ENCODE data around the gene NUS1. TPM values are rescaled to one million over a fixed set of nuclear protein-coding genes. Genes with fewer than 3 reads are reported as not detected.
"Not testable (repeated sequence)": the region's sequence is repeated elsewhere in the genome, so short reads cannot be mapped to it uniquely, and the experiment has no call there.

NUS1 gene
- total RNA-seq, 6 experiments from 2014 or later, result 19.6 to 23.4 (median 21.0) TPM

- intact Hi-C loops (cut with DNase I), result no loop called here
- no peak overlapping the region for H3K27ac ChIP-seq
- no peak overlapping the region for H3K4me3 ChIP-seq
- H3K9me3 ChIP-seq, result no peaks in the 10 kb centered on the region
- TF ChIP-seq CTCF (IDR thresholded peaks at IDR 0.05), result no peak
- no peaks in the 10 kb centered on the region for H3K27me3 ChIP-seq
- H3K4me1 ChIP-seq, result no peaks in the 10 kb centered on the region
- peaks cover 0 to 36% (median 11%) of the 10 kb centered on the region in 4 donors for H3K36me3 ChIP-seq
- DNase-seq (no peak), ATAC-seq (no peak)
- 86% methylated on average over 1 of the region's 3 CpGs for WGBS (ENCODE audit: insufficient coverage, low coverage, low lambda C conversion rate, missing lambda C conversion rate)
Measured at GRCh38 chr6:117706504-117706903, 31.2 kb downstream of the NUS1 start.

GRCh38 chr6:117706936-117707509, 31.8 kb downstream of the NUS1 start:
- peaks cover 0 to 36% (median 11%) of the 10 kb centered on the region in 4 donors for H3K36me3 ChIP-seq
- ATAC-seq; DNase-seq; H3K4me1 ChIP-seq; H3K27me3 ChIP-seq; H3K9me3 ChIP-seq; intact Hi-C loops (cut with DNase I); H3K27ac ChIP-seq; H3K4me3 ChIP-seq: not testable (repeated sequence)
- WGBS (ENCODE audit: insufficient coverage, low coverage, low lambda C conversion rate, missing lambda C conversion rate), result 69% methylated on average over 6 of the region's 7 CpGs

GRCh38 chr6:117711369-117711768, 36.1 kb downstream of the NUS1 start:
- intact Hi-C loops (cut with DNase I), result no loop called here
- H3K27me3 ChIP-seq, result no peaks in the 10 kb centered on the region
- DNase-seq, result no peak
- no peak for ATAC-seq
- no peaks in the 10 kb centered on the region for H3K9me3 ChIP-seq
- no peaks in the 10 kb centered on the region for H3K4me1 ChIP-seq
- H3K27ac ChIP-seq, result no peak overlapping the region
- no peak overlapping the region for H3K4me3 ChIP-seq
- peak in 1 of 4 donors; percentile 14 for TF ChIP-seq CTCF (IDR thresholded peaks at IDR 0.05)
- no peak for TF ChIP-seq POLR2A (IDR thresholded peaks at IDR 0.05)
- peaks cover 0 to 7% (median 0%) of the 10 kb centered on the region in 4 donors for H3K36me3 ChIP-seq

GRCh38 chr6:117718895-117719294, 43.6 kb downstream of the NUS1 start:
- Histone ChIP-seq H3K36me3 (no peaks in the 10 kb centered on the region), H3K27ac (no peak overlapping the region), H3K9me3 (no peaks in the 10 kb centered on the region), H3K4me1 (peaks cover 0 to 4% (median 0%) of the 10 kb centered on the region in 4 donors), H3K27me3 (no peaks in the 10 kb centered on the region), H3K4me3 (no peak overlapping the region)
- TF ChIP-seq POLR2A (IDR thresholded peaks at IDR 0.05) (no peak), CTCF (IDR thresholded peaks at IDR 0.05) (no peak)
- DNase-seq (no peak), ATAC-seq (peak in 3 of 4 donors; percentile 27 to 40 (median 36))
- intact Hi-C loops (cut with DNase I), result no loop called here

- DNase-seq; H3K4me1 ChIP-seq; H3K9me3 ChIP-seq; H3K36me3 ChIP-seq; H3K27ac ChIP-seq; H3K4me3 ChIP-seq; H3K27me3 ChIP-seq; intact Hi-C loops (cut with DNase I); ATAC-seq: not testable (repeated sequence)
- 95% methylated on average over 11 of the region's 12 CpGs for WGBS (ENCODE audit: insufficient coverage, low coverage, low lambda C conversion rate, missing lambda C conversion rate)
Measured at GRCh38 chr6:117721520-117721919, 46.3 kb downstream of the NUS1 start.

- no peaks in the 10 kb centered on the region for H3K4me1 ChIP-seq
- no peaks in the 10 kb centered on the region for H3K9me3 ChIP-seq
- H3K27ac ChIP-seq, result no peak overlapping the region
- no peak for ATAC-seq
- intact Hi-C loops (cut with DNase I), result no loop called here
- no peaks in the 10 kb centered on the region for H3K36me3 ChIP-seq
- WGBS (ENCODE audit: insufficient coverage, low coverage, low lambda C conversion rate, missing lambda C conversion rate), result 85% methylated on average over 1 of the region's 1 CpG
- TF ChIP-seq CTCF (IDR thresholded peaks at IDR 0.05), result no peak
- TF ChIP-seq POLR2A (IDR thresholded peaks at IDR 0.05), result no peak
- no peak for DNase-seq
- H3K27me3 ChIP-seq, result no peaks in the 10 kb centered on the region
- no peak overlapping the region for H3K4me3 ChIP-seq
Measured at GRCh38 chr6:117728626-117729025, 53.4 kb downstream of the NUS1 start.
